GM10248 (cell line): ENCODE data around the gene DLX2.
A peak's percentile ranks its signal among the peaks of the same experiment; 100 is the strongest.
"Not testable (repeated sequence)": the region's sequence is repeated elsewhere in the genome, so short reads cannot be mapped to it uniquely, and the experiment has no call there.

Source experiments
- CTCF ChIA-PET: fragments of 300-600 bp; sonication (Branson Sonifier 250); formaldehyde crosslinking; extraction: SDS; loops from one replicate; lab custom pipeline; 2021; ENCODE audit warnings: antibody characterized with exemption; lab: Yijun Ruan, JAX
- POLR2A ChIA-PET: fragments of 350-650 bp; sonication (Branson Sonifier 250); formaldehyde crosslinking; extraction: SDS; loops from one replicate; lab custom pipeline; 2020; ENCODE audit warnings: antibody characterized with exemption; lab: Yijun Ruan, JAX
- DNase-seq: peaks from one replicate; pipeline ENCODE4 v3.0.0; 2012; ENCODE audit errors: extremely low spot score
- TF ChIP-seq, protein P1 (sequence below): IDR thresholded peaks from 2 replicates; pipeline ENCODE4 v1.5.1; 2012; ENCODE audit warnings: mild to moderate bottlenecking, low read depth; ENCODE audit errors: extremely low read depth, missing control alignments, control extremely low read depth

DLX2 gene

DNA sequence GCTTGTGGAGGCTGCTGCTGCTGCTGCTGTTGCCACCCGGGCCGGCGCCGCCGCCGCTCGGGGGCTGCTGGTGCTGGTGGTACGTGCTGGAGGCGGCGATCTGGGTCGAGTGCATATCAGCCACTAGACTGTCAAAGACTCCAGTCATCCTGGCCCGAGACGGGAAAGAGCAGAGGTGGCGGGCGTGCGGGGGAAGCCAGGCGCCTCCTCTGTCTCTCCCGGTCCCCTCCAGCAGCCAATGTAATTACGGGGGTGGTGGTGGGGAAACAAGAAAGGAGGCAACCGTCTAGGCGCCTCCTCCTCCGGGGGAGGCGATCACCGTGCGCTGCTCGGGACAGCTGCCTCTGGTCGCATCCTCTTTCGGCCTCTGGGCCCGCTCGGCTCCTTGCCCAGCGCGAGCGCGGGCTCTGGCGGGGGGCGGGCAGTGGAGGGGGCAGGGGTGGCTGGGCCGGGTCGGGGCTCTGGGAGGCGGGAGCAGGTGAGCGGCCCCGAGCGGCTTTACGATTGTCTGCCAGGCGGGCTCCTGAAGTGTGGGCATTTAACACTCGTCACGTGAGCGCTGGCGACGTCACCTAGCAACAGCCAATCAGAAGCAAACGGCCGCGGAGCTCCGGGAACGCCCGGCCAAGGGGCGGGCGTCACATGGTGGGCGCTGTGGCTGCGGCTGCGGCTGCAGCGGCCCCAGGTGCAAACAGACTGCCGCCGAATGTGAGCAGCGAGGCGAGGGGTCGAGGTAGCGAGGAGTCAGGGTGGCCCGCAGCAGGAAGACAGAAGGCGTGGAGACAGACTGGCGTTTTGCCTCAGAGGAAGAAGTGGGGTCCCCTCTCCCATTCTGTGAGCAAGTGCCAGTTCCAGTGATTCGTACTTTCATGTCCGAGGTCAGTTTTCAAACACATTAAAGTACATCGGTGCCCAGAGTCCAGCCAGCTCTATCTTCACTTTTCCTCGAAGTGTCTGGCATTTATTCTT, at the start of gene DLX2:
DLX2 (minus strand) TSS at position 510 of the 969 bp plus-strand sequence; CDS start at position 148, 362 bp downstream.
- DNase-seq: peak; percentile 88
- TF ChIP-seq, protein P1, sequence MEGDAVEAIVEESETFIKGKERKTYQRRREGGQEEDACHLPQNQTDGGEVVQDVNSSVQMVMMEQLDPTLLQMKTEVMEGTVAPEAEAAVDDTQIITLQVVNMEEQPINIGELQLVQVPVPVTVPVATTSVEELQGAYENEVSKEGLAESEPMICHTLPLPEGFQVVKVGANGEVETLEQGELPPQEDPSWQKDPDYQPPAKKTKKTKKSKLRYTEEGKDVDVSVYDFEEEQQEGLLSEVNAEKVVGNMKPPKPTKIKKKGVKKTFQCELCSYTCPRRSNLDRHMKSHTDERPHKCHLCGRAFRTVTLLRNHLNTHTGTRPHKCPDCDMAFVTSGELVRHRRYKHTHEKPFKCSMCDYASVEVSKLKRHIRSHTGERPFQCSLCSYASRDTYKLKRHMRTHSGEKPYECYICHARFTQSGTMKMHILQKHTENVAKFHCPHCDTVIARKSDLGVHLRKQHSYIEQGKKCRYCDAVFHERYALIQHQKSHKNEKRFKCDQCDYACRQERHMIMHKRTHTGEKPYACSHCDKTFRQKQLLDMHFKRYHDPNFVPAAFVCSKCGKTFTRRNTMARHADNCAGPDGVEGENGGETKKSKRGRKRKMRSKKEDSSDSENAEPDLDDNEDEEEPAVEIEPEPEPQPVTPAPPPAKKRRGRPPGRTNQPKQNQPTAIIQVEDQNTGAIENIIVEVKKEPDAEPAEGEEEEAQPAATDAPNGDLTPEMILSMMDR: no peak
- ChIA-PET CTCF (interaction anchor here (0.9 to 12.3 kb wide), 24 partner anchors 10 to 1173 kb away, joined by 3 to 162 read pairs (median 4); partner anchors contain the start of gene DLX1), POLR2A (no interaction called here)

DNA sequence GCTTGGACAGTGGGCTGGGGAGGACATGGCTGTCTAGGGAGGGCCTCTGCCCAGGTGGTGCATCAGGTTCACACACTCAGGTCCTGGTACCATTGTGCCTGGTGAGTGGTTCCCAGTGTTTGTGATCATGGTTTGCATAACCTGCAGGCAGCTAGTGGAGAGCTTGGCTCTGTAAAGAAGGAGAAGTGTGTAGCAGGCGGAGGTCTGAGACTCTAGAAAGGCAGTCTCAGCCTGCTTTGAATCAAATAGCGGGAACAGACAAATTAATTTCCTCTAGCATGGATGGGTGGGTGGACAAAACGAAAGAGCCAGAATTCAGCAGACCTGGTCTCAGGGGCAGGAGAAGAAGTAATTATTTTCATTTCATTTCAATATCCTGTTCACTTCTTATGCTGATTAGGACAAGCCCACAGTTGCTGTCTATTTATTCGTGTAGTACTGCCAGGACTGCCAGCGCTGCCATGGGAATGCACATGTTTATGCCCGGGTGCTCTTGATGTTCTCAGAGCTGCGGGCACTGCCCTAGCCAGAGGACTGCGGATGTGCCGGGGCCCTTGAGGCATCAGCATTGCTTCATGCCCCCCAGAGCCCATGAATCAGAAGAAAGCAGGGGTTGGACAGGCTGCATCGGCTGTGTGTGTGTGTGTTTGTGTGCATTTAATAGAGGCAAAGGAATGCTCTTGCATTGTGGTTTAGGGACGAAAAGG, 45.4 kb upstream of the DLX2 start:
- ChIA-PET POLR2A (no interaction called here), CTCF (interaction anchor here (1.5 kb wide), 1 partner anchor 445 kb away, joined by 3 read pairs; no protein-coding TSS in a partner anchor)
- no peak for DNase-seq
- TF ChIP-seq, protein P1: no peak

DNA sequence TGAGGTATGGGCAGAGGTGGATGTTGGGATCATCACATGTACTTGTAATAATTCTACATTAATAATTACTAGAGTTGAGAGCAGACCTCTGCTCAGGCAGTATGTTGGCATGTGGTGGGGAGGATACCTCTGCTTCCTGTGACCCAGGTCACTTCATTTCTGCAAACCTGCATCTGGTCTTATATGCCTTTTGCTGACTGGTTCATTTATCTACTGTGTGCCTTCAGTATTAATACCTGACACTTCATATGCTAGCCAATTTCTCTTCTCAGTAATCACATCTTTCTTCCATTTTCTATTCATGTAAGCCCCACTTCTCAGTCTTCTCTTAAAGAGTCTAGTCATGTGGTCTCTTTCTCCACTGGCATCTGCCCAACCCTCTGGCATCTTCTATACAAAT, 41.1 kb upstream of the DLX2 start:
- POLR2A ChIA-PET: no interaction called here
- TF ChIP-seq, protein P1: no peak
- no peak for DNase-seq
- CTCF ChIA-PET: no interaction called here

DNA sequence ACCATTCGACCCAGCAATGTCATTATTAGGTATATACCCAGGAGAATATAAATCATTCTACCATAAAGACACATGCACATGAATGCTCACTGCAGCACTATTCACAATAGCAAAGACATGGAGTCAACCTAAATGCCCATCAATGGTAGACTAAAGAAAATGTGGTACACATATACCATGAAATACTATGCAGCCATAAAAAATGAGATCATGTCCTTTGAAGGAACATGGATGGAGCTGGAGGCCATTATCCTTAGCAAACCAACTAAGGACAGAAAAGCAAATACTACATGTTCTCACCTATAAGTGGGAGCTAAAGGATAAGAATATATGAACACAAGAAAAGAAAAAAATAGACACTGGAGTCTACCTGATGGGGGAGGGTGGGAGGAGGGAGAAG, 36.0 kb upstream of the DLX2 start:
- CTCF ChIA-PET: not testable (repeated sequence)

DNA sequence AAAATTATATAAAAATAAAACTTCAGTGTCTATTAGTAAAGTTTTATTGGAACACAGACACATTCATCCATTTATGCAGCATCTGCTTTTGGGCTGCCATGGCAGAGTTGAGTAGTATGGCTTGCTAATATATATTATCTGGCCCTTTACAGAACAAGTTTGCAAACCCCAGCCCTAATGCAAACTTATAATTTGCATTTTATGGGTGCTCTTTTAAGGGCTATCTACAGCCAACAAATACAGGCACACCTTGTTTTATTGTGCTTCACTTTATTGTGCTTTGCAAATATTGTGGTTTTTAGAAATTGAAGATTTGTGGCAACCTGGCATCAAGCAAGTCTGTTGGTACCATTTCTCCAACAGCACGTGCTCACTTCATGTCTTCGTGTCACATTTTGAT, 35.2 kb upstream of the DLX2 start:
- ChIA-PET CTCF (interaction anchor here (2.7 kb wide), 1 partner anchor 11 kb away, joined by 11 read pairs; no protein-coding TSS in a partner anchor), POLR2A (interaction anchor here (0.7 kb wide), 1 partner anchor 360 kb away, joined by 3 read pairs; no protein-coding TSS in a partner anchor)
- TF ChIP-seq, protein P1: no peak
- DNase-seq: no peak

More for the DNA sequence above, 36.0 kb upstream of the DLX2 start:
- POLR2A ChIA-PET, DNase-seq: not testable (repeated sequence)

DNA sequence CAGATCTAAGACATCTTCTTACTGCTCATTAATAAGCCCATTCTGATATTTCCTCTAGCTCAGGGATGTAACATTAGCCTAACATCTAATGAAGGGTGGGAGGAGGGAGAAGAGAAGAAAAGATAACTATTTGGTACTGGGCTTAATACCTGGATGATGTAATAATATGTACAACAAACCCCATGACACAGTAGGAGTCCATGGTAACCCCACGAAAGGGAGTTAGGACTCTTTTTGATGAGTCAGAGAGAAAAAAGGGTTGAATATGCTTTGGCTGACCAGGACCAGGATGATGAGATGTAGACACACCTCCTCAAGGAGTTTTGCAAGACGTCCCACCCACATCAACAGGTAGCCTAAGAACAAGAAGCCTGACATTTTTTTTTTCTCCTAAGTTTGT, 34.4 kb upstream of the DLX2 start:
- POLR2A ChIA-PET: interaction anchor here (0.7 kb wide), 1 partner anchor 361 kb away, joined by 3 read pairs; no protein-coding TSS in a partner anchor
- TF ChIP-seq, protein P1: no peak
- CTCF ChIA-PET: interaction anchor here (0.8 to 2.7 kb wide), 3 partner anchors 9 to 19 kb away, joined by 3 to 11 read pairs (median 3); no protein-coding TSS in a partner anchor

More for the DNA sequence above, 34.4 kb upstream of the DLX2 start:
- no peak for DNase-seq
